Purkinje cell (primary cell): ENCODE results near the gene CD68. TPM values are rescaled to one million over a fixed set of nuclear protein-coding genes. Genes with fewer than 3 reads are reported as not detected.

Experiments
- polyA plus RNA-seq: library from polyadenylated mRNA; unstranded; fragments of >200 nt; fragmentation: Nextera tagmentation; gene quantifications from 2 replicates; pipeline ENCODE4 v1.2.1, GENCODE V29; 2014

CD68 gene, protein sequence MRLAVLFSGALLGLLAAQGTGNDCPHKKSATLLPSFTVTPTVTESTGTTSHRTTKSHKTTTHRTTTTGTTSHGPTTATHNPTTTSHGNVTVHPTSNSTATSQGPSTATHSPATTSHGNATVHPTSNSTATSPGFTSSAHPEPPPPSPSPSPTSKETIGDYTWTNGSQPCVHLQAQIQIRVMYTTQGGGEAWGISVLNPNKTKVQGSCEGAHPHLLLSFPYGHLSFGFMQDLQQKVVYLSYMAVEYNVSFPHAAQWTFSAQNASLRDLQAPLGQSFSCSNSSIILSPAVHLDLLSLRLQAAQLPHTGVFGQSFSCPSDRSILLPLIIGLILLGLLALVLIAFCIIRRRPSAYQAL
- polyA plus RNA-seq: 0.63 TPM in 1 of 2 replicates, not detected in the other

DNA sequence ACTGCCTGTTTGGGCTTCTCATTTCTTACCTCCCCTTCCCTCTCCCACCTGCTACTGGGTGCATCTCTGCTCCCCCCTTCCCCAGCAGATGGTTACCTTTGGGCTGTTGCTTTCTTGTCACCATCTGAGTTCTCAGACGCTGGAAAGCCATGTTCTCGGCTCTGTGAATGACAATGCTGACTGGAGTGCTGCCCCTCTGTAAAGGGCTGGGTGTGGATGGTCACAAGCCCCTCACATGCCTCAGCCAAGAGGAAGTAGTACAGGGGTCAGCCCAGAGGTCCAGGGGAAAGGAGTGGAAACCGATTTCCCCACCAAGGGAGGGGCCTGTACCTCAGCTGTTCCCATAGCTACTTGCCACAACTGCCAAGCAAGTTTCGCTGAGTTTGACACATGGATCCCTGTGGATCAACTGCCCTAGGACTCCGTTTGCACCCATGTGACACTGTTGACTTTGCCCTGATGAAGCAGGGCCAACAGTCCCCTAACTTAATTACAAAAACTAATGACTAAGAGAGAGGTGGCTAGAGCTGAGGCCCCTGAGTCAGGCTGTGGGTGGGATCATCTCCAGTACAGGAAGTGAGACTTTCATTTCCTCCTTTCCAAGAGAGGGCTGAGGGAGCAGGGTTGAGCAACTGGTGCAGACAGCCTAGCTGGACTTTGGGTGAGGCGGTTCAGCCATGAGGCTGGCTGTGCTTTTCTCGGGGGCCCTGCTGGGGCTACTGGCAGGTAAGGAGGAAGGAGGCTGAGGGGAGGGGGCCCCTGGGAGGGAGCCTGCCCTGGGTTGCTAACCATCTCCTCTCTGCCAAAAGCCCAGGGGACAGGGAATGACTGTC, at the start of gene CD68:
Gene CD68 (plus strand): TSS at position 638 of the 833 bp plus-strand sequence. CDS start 40 bp downstream, at position 678.

DNA sequence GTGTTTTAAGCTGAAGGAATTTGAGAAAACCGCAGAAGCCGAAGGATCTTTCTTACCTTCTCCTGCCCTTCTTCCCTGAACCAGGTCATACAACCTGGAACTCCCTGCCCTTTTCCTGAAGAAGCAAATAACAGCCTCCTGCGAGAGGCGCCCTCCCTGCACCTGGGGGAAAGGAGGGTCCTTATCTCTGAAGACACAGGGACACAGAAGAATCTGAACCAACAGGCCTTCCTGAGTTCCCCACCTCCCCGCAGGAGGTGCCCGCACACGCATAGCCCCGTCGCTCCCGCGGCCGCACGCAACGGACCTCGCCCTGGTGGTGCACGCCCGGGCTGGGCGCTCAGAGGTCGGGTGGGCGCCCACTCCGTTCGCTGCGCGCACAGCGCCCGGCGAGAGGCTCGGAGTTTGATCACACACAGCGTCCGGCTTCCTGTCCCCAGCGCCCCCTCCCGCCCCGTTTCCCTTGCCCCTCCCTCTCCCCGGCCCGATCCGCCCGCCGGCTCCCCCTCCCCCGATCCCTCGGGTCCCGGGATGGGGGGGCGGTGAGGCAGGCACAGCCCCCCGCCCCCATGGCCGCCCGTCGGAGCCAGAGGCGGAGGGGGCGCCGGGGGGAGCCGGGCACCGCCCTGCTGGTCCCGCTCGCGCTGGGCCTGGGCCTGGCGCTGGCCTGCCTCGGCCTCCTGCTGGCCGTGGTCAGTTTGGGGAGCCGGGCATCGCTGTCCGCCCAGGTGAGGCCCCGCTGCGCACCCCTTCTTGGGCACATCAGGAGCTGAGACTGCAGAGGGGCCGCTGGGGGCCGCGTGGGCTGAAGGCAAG, 30.6 kb upstream of the CD68 start, which contains the start of gene TNFSF12:
Gene TNFSF12 (plus strand): TSS at position 474 of the 816 bp plus-strand sequence. CDS start 96 bp downstream, at position 570.

DNA sequence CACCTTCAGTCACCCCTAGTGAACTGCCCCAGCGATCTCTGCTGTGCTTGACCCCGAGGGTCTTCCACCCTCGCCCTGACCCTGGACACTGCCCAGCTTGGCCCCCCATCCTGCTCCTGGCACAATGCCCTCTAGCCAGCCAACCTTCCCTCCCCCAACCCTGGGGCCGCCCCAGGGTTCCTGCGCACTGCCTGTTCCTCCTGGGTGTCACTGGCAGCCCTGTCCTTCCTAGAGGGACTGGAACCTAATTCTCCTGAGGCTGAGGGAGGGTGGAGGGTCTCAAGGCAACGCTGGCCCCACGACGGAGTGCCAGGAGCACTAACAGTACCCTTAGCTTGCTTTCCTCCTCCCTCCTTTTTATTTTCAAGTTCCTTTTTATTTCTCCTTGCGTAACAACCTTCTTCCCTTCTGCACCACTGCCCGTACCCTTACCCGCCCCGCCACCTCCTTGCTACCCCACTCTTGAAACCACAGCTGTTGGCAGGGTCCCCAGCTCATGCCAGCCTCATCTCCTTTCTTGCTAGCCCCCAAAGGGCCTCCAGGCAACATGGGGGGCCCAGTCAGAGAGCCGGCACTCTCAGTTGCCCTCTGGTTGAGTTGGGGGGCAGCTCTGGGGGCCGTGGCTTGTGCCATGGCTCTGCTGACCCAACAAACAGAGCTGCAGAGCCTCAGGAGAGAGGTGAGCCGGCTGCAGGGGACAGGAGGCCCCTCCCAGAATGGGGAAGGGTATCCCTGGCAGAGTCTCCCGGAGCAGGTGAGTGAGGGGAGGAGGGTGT, 20.7 kb upstream of the CD68 start, which contains the start of gene TNFSF13:
Gene TNFSF13 (plus strand): TSS at position 207 of the 776 bp plus-strand sequence. CDS start 290 bp downstream, at position 497.

DNA sequence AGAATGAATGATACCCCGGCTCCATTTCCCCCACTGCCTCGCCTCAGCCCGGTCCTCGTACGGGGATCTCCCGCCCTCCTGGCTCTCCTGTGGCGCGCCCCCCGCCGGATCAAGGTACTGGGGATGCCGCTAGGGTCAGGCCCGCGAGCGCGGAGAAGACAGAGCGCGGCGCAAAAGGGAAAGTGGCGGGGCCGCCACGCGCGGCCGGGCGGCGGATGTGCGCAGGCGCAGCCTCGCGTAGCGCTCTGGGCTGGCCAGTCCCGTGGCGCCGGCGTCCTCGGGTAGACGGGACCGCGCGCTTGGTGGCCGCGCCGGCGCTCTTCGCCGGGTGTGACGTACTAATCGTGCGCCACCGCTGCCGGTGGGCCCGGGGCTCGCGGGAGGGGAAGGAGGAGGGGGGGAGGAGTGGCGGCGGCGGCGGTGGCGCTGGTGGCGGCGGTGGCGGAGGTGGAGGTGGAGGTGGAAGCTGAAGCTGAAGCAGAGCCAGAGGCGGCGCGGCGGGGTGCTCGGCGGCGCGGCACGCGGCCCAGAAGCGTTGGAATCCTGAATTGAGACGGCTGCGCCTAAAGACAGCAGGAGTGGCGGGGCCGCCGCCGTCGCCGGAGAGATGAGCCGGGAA, 17.7 kb upstream of the CD68 start, which contains the start of gene SENP3:
Gene SENP3 (plus strand): TSS at position 331 of the 619 bp plus-strand sequence. CDS start 1,158 bp downstream, outside the sequence.

DNA sequence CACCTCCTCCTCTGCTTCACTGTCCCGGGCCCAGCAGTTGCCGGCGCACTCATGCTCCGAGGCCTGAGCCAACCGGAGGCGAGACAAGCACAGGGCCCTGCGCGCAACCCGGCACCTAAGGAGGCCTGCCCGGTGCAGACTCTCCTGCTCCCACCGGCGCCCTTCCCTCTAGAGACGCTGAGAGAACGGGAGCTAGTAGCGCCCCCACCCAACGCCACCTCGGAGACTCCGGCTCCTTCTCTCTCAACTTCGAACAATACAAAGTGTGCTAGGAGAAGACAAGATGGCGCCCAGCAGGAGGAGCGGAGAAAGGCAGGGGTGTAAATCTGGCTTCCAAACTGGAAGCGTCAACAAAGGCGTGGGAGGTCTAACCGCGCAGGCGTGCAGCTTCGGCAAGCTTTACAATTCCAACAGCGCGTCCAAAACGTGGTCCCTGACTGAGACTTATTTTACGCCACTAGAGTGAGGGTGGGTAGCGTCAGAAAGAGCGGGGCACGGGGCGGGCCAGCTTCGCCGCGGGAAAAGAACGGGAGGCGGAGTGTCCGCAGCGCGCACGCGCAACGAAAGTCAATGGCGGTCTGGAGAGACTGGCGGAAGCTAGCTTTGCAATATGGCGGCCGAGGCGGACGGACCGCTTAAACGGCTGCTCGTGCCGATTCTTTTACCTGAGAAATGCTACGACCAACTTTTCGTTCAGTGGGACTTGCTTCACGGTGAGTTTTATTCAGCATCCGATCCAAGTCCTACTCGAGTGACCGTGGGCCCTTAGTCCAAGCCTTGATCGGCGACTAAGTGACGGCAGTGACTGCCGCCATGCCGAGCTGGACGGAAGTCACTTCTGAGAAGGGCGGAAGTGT, 4.0 kb downstream of the CD68 start, which contains the start of gene MPDU1:
Gene MPDU1 (plus strand): TSS at position 600 of the 857 bp plus-strand sequence. CDS start 11 bp downstream, at position 611.

DNA sequence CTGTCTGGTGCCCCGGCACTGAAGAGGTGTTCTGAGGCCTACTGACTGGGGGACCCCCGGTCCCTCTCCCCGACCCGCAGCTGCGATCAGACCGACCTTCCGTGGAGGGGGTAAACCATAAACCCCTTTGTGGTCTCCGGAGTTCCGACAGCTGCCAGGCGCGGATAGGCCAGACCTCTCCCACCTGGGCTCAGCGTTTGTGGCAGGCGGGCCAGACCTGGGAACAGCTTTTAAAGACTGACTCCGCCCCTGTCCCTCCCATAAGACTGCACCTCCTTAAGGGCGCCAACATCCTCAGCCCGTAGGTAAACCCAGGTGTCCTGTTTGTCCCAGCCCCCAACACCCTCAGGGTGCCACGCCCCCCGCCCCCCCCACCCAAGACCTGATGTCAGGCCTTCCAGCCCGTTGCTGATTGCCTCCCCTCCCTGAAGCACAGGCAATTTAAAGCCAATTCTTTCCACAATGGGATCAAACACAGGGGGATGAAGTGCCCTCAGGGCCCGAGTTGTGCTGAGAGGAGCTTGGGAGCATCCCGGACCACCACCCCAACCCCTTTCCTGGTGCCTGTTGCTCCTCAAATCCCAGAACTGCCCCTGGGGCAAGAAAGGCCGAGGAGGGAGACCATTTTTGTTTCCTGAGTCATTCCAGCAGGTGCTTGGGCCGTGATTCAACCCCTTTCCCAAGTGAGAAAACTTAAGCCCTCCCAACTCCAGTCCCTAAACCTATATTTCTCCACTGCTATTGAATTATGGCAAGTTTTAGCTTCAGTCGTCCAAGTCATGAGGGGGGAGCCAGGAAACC, 10.7 kb downstream of the CD68 start, which contains the start of gene SOX15:
Gene SOX15 (minus strand): TSS at position 204 of the 801 bp plus-strand sequence. CDS start 418 bp downstream, outside the sequence.

DNA sequence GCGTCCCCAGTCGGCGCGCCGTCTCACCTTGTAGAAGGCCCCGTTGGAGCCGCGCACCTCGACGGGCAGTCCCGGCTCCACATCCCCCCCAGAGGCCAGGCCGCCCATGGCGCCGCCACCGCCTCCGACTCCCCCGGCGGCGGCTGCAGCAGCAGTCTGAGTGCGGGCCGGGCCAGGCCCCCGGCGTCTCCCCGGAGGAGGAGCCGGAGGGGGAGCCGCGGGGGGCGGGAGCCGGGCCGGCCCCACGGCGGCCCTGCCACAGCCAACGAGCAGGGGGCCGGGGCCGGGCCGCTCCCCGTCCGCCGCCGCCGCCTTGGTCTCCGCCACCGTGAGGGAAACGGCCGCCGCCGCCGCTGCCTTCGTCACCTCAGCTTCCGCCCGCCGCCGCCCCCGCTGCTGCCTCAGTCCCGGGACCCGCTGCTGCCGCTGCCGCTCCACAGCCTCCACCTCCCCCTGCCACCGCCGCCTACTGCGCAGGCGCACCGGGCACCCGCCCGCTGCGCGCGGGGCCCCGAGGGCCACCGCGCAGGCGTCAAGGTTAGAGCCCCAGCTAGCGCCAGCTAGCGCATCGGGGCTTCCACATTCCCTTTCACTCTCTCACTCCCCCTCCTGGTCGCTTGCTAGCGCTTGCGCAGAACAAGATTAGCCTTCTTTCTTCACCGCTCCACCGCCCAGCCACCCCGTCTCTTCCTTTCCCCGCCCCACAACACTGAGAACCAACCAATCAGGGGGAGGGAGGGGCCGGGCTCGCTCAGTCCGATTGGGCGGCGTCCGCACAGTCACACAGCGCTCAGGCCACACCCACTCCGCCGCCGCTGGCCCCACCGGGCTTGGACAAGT, 35.2 kb downstream of the CD68 start, which contains the start of gene FXR2:
Gene FXR2 (minus strand): TSS at position 473 of the 840 bp plus-strand sequence. CDS start 365 bp downstream, at position 108.

DNA sequence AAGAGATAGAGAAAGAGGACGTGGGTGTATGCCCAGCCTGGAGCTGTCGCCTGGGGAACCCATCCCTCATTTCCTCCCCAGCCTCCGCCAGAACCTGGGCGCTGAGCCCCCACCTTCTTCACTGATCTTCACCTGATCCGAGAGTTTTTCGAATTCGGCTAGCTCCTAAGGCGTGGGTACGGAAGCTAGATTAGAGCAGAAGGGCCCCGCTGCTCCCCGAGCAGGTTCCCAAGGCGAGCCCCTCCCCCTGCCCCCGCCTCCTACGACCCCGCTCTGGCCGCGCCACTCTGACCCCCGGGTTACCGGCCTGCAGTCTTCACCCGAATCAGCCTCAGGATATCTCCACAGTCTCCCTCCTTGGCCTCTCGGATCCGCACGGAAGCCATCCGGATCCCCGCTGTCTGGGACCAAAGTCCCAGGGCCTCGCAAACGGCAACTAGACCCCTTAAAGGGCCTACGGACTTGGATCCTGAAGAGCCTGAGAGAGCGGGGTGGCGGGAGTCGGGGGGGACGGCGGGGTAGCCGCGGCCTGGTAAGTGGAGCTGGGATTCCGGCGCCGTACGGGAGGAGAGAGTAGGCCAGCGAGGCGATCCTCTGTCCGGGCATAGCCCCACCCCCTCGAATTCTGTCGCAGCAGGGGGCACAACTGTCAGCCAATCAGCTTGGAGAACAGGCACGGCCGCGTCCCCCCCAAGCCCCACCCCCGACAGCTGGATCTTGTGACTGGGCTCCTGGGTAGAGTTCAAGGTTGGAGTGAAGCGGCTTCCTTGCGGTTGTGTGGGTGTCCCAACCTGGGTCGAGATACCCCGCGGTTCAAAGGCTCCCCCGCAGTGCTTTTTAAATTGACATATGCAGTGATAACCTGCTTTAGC, 48.0 kb downstream of the CD68 start, which contains the start of gene SAT2:
Gene SAT2 (minus strand): TSS at position 572 of the 872 bp plus-strand sequence. CDS start 186 bp downstream, at position 386.

DNA sequence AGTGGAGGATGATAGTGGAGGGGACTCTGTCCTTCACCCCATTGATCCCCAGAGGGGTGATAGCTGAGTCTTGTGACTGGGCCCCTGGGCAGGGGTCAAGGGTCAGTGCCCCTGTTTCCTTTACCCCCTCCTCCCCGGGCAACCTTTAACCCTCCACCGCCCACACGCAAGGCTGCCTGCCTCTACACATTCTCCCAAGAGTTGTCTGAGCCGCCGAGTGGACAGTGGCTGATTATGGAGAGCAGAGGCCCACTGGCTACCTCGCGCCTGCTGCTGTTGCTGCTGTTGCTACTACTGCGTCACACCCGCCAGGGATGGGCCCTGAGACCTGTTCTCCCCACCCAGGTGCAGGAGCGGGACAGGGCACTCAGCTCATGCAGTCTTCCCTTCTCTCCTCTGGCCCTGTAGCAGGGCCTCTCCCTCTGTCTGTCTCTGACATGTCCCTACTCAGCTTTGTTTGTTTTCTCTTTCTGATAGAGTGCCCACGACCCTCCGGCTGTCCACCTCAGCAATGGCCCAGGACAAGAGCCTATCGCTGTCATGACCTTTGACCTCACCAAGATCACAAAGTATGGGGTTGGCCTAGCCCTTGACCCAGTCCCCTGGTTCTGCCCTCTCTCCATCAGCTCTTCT, 50.6 kb downstream of the CD68 start, which contains the start of gene SHBG:
Gene SHBG (plus strand): TSS at position 197 of the 633 bp plus-strand sequence. CDS start 38 bp downstream, at position 235.

Other genes starting within 250 kb of the CD68 start
- 4.1 and 5.8 TPM in 2 replicates for gene ACAP1, start 243.1 kb upstream of the CD68 start, polyA plus RNA-seq
- gene KCTD11, start 227.5 kb upstream of the CD68 start, polyA plus RNA-seq: not detected in 2 replicates
- gene TMEM95, start 224.5 kb upstream of the CD68 start, polyA plus RNA-seq: not detected in 2 replicates
- gene TNK1, start 198.5 kb upstream of the CD68 start, polyA plus RNA-seq: 0.15 TPM in 1 of 2 replicates, not detected in the other
- 1.3 and 1.8 TPM in 2 replicates for gene PLSCR3, start 185.1 kb upstream of the CD68 start, polyA plus RNA-seq
- gene TMEM256, start 175.5 kb upstream of the CD68 start, polyA plus RNA-seq: 148 and 161 TPM in 2 replicates
- gene NLGN2, start 171.8 kb upstream of the CD68 start, polyA plus RNA-seq: 6.6 and 13.0 TPM in 2 replicates
- not detected in 2 replicates for gene SPEM1, start 159.3 kb upstream of the CD68 start, polyA plus RNA-seq
- not detected in 2 replicates for gene SPEM2, start 154.0 kb upstream of the CD68 start, polyA plus RNA-seq
- gene SPEM3, start 150.8 kb upstream of the CD68 start, polyA plus RNA-seq: not detected in 2 replicates
- gene TMEM102, start 144.2 kb upstream of the CD68 start, polyA plus RNA-seq: not detected in 2 replicates
- 1.2 and 2.0 TPM in 2 replicates for gene FGF11, start 140.1 kb upstream of the CD68 start, polyA plus RNA-seq
- 14.7 and 16.0 TPM in 2 replicates for gene CHRNB1, start 134.6 kb upstream of the CD68 start, polyA plus RNA-seq
- 9.2 and 9.5 TPM in 2 replicates for gene ZBTB4, start 100.0 kb upstream of the CD68 start, polyA plus RNA-seq
- gene SLC35G6, start 98.2 kb upstream of the CD68 start, polyA plus RNA-seq: not detected in 2 replicates
- 6.4 and 7.7 TPM in 2 replicates for gene POLR2A, start 95.3 kb upstream of the CD68 start, polyA plus RNA-seq
- gene TNFSF12, start 30.6 kb upstream of the CD68 start, polyA plus RNA-seq: 1.9 and 5.1 TPM in 2 replicates
- 0.28 TPM in 1 of 2 replicates, not detected in the other for gene TNFSF13, start 20.9 kb upstream of the CD68 start, polyA plus RNA-seq
- gene SENP3, start 17.7 kb upstream of the CD68 start, polyA plus RNA-seq: 2.3 and 3.2 TPM in 2 replicates
- gene MPDU1, start 4.2 kb downstream of the CD68 start, polyA plus RNA-seq: 14.2 and 26.1 TPM in 2 replicates
- gene SOX15, start 10.5 kb downstream of the CD68 start, polyA plus RNA-seq: 5.0 and 6.3 TPM in 2 replicates
- 7.1 and 20.3 TPM in 2 replicates for gene FXR2, start 35.3 kb downstream of the CD68 start, polyA plus RNA-seq
- 107 and 126 TPM in 2 replicates for gene SAT2, start 48.2 kb downstream of the CD68 start, polyA plus RNA-seq
- gene SHBG, start 50.5 kb downstream of the CD68 start, polyA plus RNA-seq: 2.5 TPM in 1 of 2 replicates, not detected in the other
- gene ATP1B2, start 71.3 kb downstream of the CD68 start, polyA plus RNA-seq: 56.0 and 70.0 TPM in 2 replicates
- 3.0 and 3.7 TPM in 2 replicates for gene TP53, start 107.9 kb downstream of the CD68 start, polyA plus RNA-seq
- 1.1 and 1.4 TPM in 2 replicates for gene WRAP53, start 108.8 kb downstream of the CD68 start, polyA plus RNA-seq
- gene EFNB3, start 125.6 kb downstream of the CD68 start, polyA plus RNA-seq: 2.8 TPM in 1 of 2 replicates, not detected in the other
- 0.16 TPM in 1 of 2 replicates, not detected in the other for gene DNAH2, start 138.1 kb downstream of the CD68 start, polyA plus RNA-seq